ENCODE results near the gene ZBTB7A.

Gene ZBTB7A

DNA sequence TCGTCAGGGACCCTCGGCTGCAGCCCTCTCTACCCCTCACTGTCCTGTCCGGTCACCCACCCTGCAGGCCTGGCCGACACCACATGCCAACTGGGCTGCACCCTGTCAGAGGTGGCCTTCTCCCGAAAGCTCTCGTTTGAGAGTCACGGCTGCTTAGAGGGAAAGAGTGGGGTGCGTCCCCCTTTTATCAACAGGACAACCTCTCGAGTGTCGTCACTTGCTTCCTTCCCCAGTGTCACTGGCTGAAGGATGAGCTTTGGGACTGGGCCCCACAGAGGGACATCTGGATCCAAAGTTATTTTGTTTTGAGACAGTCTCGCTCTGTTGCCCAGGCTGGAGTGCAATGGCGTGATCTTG is 28.8 kb upstream of the ZBTB7A start:
- POLR2A ChIA-PET, result no interaction called here
- TF ChIP-seq FOXA1 (IDR thresholded peaks at IDR 0.05) (no peak), L3MBTL2 (conservative IDR thresholded peaks at IDR 0.05) (no peak), FOXM1 (IDR thresholded peaks at IDR 0.05; ENCODE audit: borderline replicate concordance) (no peak), SP1 (IDR thresholded peaks at IDR 0.05) (no peak), ELF4 (IDR thresholded peaks at IDR 0.05) (no peak), ARNT (IDR thresholded peaks at IDR 0.05) (no peak), FOXK2 (IDR thresholded peaks at IDR 0.05) (no peak), ZNF384 (IDR thresholded peaks at IDR 0.05) (no peak), CTBP1 (IDR thresholded peaks at IDR 0.05; ENCODE audit: borderline replicate concordance) (no peak), HDGF (IDR thresholded peaks at IDR 0.05; ENCODE audit: borderline replicate concordance) (no peak), TARDBP (IDR thresholded peaks at IDR 0.05) (no peak)
- DNase-seq (ENCODE audit: extremely low spot score), result no peak
- CTCF ChIA-PET, result interaction anchor here (1.4 kb wide), 1 partner anchor 9 kb away, joined by 3 read pairs; no protein-coding TSS in a partner anchor

- POLR2A ChIA-PET, result no interaction called here
- TF ChIP-seq FOXK2 (IDR thresholded peaks at IDR 0.05) (no peak), LEF1 (IDR thresholded peaks at IDR 0.05; ENCODE audit: borderline replicate concordance) (no peak), ELF4 (IDR thresholded peaks at IDR 0.05) (no peak), HDGF (IDR thresholded peaks at IDR 0.05; ENCODE audit: borderline replicate concordance) (no peak), PKNOX1 (IDR thresholded peaks at IDR 0.05) (no peak), ZNF384 (IDR thresholded peaks at IDR 0.05) (no peak), SUZ12 (IDR thresholded peaks at IDR 0.05) (no peak), FOXM1 (IDR thresholded peaks at IDR 0.05; ENCODE audit: borderline replicate concordance) (no peak), NFRKB (IDR thresholded peaks at IDR 0.05) (no peak), FOXA1 (IDR thresholded peaks at IDR 0.05) (no peak), TARDBP (IDR thresholded peaks at IDR 0.05) (no peak), ARNT (IDR thresholded peaks at IDR 0.05) (no peak), SP1 (IDR thresholded peaks at IDR 0.05) (no peak), L3MBTL2 (conservative IDR thresholded peaks at IDR 0.05) (no peak), BHLHE40 (IDR thresholded peaks at IDR 0.05; ENCODE audit: borderline replicate concordance) (no peak), CTBP1 (IDR thresholded peaks at IDR 0.05; ENCODE audit: borderline replicate concordance) (no peak)
- DNase-seq (ENCODE audit: extremely low spot score), result no peak
- CTCF ChIA-PET, result interaction anchor here (1.4 kb wide), 1 partner anchor 10 kb away, joined by 3 read pairs; no protein-coding TSS in a partner anchor
Observed at GRCh38 chr19:4094761-4095487, 28.2 kb upstream of the ZBTB7A start.

- ChIA-PET POLR2A (no interaction called here), CTCF (interaction anchor here (1.4 kb wide), 1 partner anchor 10 kb away, joined by 3 read pairs; no protein-coding TSS in a partner anchor)
- DNase-seq (ENCODE audit: extremely low spot score), result no peak
- TF ChIP-seq SP1 (IDR thresholded peaks at IDR 0.05) (no peak), NFRKB (IDR thresholded peaks at IDR 0.05) (no peak), L3MBTL2 (conservative IDR thresholded peaks at IDR 0.05) (no peak), ARNT (IDR thresholded peaks at IDR 0.05) (no peak), SUZ12 (IDR thresholded peaks at IDR 0.05) (no peak), TARDBP (IDR thresholded peaks at IDR 0.05) (no peak), PKNOX1 (IDR thresholded peaks at IDR 0.05) (no peak), FOXA1 (IDR thresholded peaks at IDR 0.05) (no peak), BHLHE40 (IDR thresholded peaks at IDR 0.05; ENCODE audit: borderline replicate concordance) (no peak), LEF1 (IDR thresholded peaks at IDR 0.05; ENCODE audit: borderline replicate concordance) (no peak), FOXM1 (IDR thresholded peaks at IDR 0.05; ENCODE audit: borderline replicate concordance) (no peak)
Observed at GRCh38 chr19:4094291-4094690, 27.6 kb upstream of the ZBTB7A start.

DNA sequence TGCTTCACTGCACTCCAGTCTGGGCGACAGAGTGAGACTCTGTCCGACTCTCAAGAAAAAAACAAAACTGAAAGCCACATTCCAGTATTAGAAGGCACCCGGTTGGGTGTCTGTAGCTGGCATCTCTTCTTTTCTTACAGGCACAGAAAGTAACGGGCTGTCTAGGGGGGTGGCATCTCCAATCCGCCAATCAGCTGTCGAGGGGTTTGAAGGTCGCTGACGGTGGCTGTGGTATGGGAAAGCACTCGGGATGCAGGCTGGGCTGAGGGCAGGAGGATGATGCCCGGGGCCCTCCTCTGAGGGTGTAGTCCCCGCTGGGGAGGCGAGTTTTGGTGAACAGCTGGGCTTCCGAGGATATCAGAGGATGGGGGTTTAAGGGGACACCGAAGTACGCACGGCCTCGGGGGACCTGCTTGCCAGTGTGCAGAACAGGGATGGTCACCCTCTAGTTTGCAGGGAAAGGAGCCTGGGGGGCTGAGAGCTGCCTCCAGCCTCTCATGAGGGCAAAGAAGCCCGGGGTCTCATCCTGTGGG is 27.0 kb upstream of the ZBTB7A start:
- ChIA-PET CTCF (interaction anchor here (1.4 kb wide), 1 partner anchor 11 kb away, joined by 3 read pairs; no protein-coding TSS in a partner anchor), POLR2A (no interaction called here)
- TF ChIP-seq ELF4 (IDR thresholded peaks at IDR 0.05), result no peak
- no peak for TF ChIP-seq CTBP1 (IDR thresholded peaks at IDR 0.05; ENCODE audit: borderline replicate concordance)
- no peak for TF ChIP-seq L3MBTL2 (conservative IDR thresholded peaks at IDR 0.05)
- TF ChIP-seq LEF1 (IDR thresholded peaks at IDR 0.05; ENCODE audit: borderline replicate concordance), result no peak
- TF ChIP-seq FOXA1 (IDR thresholded peaks at IDR 0.05), result no peak
- TF ChIP-seq BHLHE40 (IDR thresholded peaks at IDR 0.05; ENCODE audit: borderline replicate concordance), result no peak
- TF ChIP-seq NFRKB (IDR thresholded peaks at IDR 0.05), result no peak
- no peak for TF ChIP-seq SUZ12 (IDR thresholded peaks at IDR 0.05)
- TF ChIP-seq SP1 (IDR thresholded peaks at IDR 0.05), result no peak
- TF ChIP-seq ZNF384 (IDR thresholded peaks at IDR 0.05), result no peak
- DNase-seq (ENCODE audit: extremely low spot score), result no peak

DNA sequence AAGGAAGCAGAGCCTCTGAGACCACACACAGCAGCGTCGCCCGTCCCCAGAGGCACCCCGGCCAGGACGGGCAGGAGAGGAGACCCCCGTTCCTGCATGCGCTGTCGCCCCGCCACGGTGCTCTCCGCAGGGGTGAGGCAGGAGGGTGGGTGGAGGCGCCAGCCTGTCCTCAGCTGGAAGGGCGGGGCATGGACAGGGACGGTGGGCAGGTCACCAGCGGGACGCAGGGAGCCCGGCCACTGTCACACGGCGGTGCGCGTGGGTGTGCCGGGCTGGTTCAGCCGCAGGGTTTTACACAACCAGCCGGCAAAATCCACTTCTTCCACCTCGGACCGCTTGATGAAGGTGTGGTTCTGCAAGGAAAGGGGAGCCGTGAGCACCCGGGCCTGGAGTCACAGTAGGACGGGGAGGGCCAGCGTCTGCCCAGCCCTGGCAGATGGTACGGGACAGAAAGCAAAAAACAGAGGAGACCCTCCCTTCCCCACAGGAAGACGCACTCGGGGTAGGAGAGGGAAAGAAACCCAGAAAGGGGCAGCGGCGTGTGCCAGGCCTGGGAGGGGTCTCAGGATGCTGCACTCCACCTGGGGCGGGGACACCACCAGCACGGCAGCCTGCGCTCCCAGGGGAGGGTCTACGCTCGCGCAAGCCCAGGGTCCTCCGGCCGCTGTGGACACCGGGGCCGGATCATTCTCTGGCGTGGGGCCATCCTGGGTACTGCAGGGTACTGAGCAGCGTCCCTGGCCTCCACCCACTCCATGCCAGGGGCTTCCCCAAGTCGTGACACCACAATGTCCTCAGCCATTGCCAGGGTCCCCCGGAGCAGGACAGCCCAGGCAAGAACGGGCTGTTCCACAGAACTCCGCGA is 23.9 kb upstream of the ZBTB7A start:
- CTCF ChIA-PET, result no interaction called here
- DNase-seq (ENCODE audit: extremely low spot score), result no peak
- POLR2A ChIA-PET, result no interaction called here
- TF ChIP-seq L3MBTL2 (conservative IDR thresholded peaks at IDR 0.05) (no peak), NFRKB (IDR thresholded peaks at IDR 0.05) (no peak), FOXA1 (IDR thresholded peaks at IDR 0.05) (no peak), PKNOX1 (IDR thresholded peaks at IDR 0.05) (no peak), ARNT (IDR thresholded peaks at IDR 0.05) (no peak), LEF1 (IDR thresholded peaks at IDR 0.05; ENCODE audit: borderline replicate concordance) (no peak), HDGF (IDR thresholded peaks at IDR 0.05; ENCODE audit: borderline replicate concordance) (no peak), SP1 (IDR thresholded peaks at IDR 0.05) (no peak), SUZ12 (IDR thresholded peaks at IDR 0.05) (no peak), ELF4 (IDR thresholded peaks at IDR 0.05) (no peak), FOXK2 (IDR thresholded peaks at IDR 0.05) (no peak), ZNF384 (IDR thresholded peaks at IDR 0.05) (no peak), BHLHE40 (IDR thresholded peaks at IDR 0.05; ENCODE audit: borderline replicate concordance) (no peak), CTBP1 (IDR thresholded peaks at IDR 0.05; ENCODE audit: borderline replicate concordance) (no peak), TARDBP (IDR thresholded peaks at IDR 0.05) (no peak), FOXM1 (IDR thresholded peaks at IDR 0.05; ENCODE audit: borderline replicate concordance) (no peak)

Measured in HEK293T (cell line).